Pulmonary artery endothelial cell (primary cell): ENCODE measurements around the gene CRTAP. TPM values are rescaled to one million over a fixed set of nuclear protein-coding genes. Genes with fewer than 3 reads are reported as not detected.
"Not testable (repeated sequence)": the region's sequence is repeated elsewhere in the genome, so short reads cannot be mapped to it uniquely, and the experiment has no call there.

ENCODE experiments used
- DNase-seq: peaks from one replicate; pipeline ENCODE4 v3.0.0-alpha.2; 2011; ENCODE audit warnings: low read depth, low spot score
- total RNA-seq: library from RNA; depleted of rRNA; stranded (reverse); fragments of >200 nt; gene quantifications from 2 replicates; pipeline ENCODE4 v1.2.3, GENCODE V29; 2014

Gene CRTAP
- 192 and 210 TPM in 2 replicates for total RNA-seq

- peak; percentile 92 for DNase-seq
Measured at GRCh38 chr3:33113772-33114621, at the start of gene CRTAP. CRTAP (plus strand) TSS chr3:33114014; CDS start chr3:33114078, 64 bp downstream.

- no peak for DNase-seq
Measured at GRCh38 chr3:33064929-33065328, 48.9 kb upstream of the CRTAP start.

GRCh38 chr3:33067484-33067883 is 46.3 kb upstream of the CRTAP start:
- DNase-seq, result no peak

GRCh38 chr3:33069862-33070261 is 44.0 kb upstream of the CRTAP start:
- DNase-seq, result not testable (repeated sequence)

GRCh38 chr3:33071181-33071580 is 42.6 kb upstream of the CRTAP start:
- DNase-seq, result no peak

- DNase-seq, result no peak
Measured at GRCh38 chr3:33071946-33072345, 41.9 kb upstream of the CRTAP start.

- DNase-seq, result peak; percentile 33
Measured at GRCh38 chr3:33074217-33075067, 39.4 kb upstream of the CRTAP start.

- DNase-seq, result no peak
Measured at GRCh38 chr3:33075995-33076394, 37.8 kb upstream of the CRTAP start.

- no peak for DNase-seq
Measured at GRCh38 chr3:33076952-33077351, 36.9 kb upstream of the CRTAP start.

GRCh38 chr3:33077976-33078375 is 35.8 kb upstream of the CRTAP start:
- no peak for DNase-seq

GRCh38 chr3:33079813-33080212 is 34.0 kb upstream of the CRTAP start:
- not testable (repeated sequence) for DNase-seq

GRCh38 chr3:33081812-33082211 is 32.0 kb upstream of the CRTAP start:
- no peak for DNase-seq

GRCh38 chr3:33083958-33084357 is 29.9 kb upstream of the CRTAP start:
- no peak for DNase-seq

GRCh38 chr3:33088691-33089090 is 25.1 kb upstream of the CRTAP start:
- DNase-seq, result no peak

GRCh38 chr3:33089515-33089914 is 24.3 kb upstream of the CRTAP start:
- no peak for DNase-seq

- DNase-seq, result no peak
Measured at GRCh38 chr3:33091746-33092145, 22.1 kb upstream of the CRTAP start.

- DNase-seq, result no peak
Measured at GRCh38 chr3:33092496-33093254, 21.1 kb upstream of the CRTAP start.

- DNase-seq, result no peak
Measured at GRCh38 chr3:33093847-33094246, 20.0 kb upstream of the CRTAP start.

GRCh38 chr3:33095436-33095835 is 18.4 kb upstream of the CRTAP start:
- no peak for DNase-seq

- DNase-seq, result no peak
Measured at GRCh38 chr3:33096093-33096868, 17.5 kb upstream of the CRTAP start.

- no peak for DNase-seq
Measured at GRCh38 chr3:33099109-33099645, 14.6 kb upstream of the CRTAP start.
